Measurements from ENCODE around the gene GRAMD1B. TPM values are rescaled to one million over a fixed set of nuclear protein-coding genes. Genes with fewer than 3 reads are reported as not detected.

GRAMD1B gene
- polyA plus RNA-seq, 3 donors: 3.2 to 13.9 (median 3.3) TPM

GRCh38 chr11:123449436-123449835 is 19.4 kb downstream of the GRAMD1B start:
- no peak overlapping the region for H3K4me3 ChIP-seq (replicated peaks in 1 of 3; ENCODE audit: low read depth in 2 of 3, low read length in 3 of 3)
- H3K27ac ChIP-seq (ENCODE audit: low read depth in 1 of 2, low read length in 2 of 2): no peak overlapping the region
- peaks cover 30% of the 10 kb centered on the region for H3K79me2 ChIP-seq (ENCODE audit: insufficient read depth, low read length)
- H3K36me3 ChIP-seq (replicated peaks in 1 of 2; ENCODE audit: control insufficient read depth in 1 of 2, insufficient read depth in 2 of 2, low read length in 2 of 2): peaks cover 7 to 22% of the 10 kb centered on the region in 2 donors
- H3K4me2 ChIP-seq (replicated peaks; ENCODE audit: extremely low read depth, low read length, poor library complexity, severe bottlenecking): no peak overlapping the region
- no peaks in the 10 kb centered on the region for H3K27me3 Mint-ChIP-seq (ENCODE audit: low read depth in 3 of 3)
- intact Hi-C loops (cut with micrococcal nuclease): no loop called here
- TF ChIP-seq CTCF (IDR thresholded peaks at IDR 0.05): no peak
- no peak overlapping the region for H3K27ac Mint-ChIP-seq
- H3K9me3 Mint-ChIP-seq: no peaks in the 10 kb centered on the region
- no peak overlapping the region for H3K4me3 Mint-ChIP-seq
- no peak overlapping the region for H3K9ac ChIP-seq (ENCODE audit: insufficient read depth, low read length, poor library complexity, severe bottlenecking)
- DNase-seq: no peak
- H3K27me3 ChIP-seq (ENCODE audit: control insufficient read depth in 2 of 2, insufficient read depth in 2 of 2, low read length in 2 of 2): no peaks in the 10 kb centered on the region
- H3K9me3 ChIP-seq (replicated peaks in 1 of 2; ENCODE audit: control insufficient read depth in 1 of 2, insufficient read depth in 1 of 2, low read length in 2 of 2): no peaks in the 10 kb centered on the region
- H3K36me3 Mint-ChIP-seq: peaks cover 35 to 45% of the 10 kb centered on the region in 2 donors
- no peaks in the 10 kb centered on the region for H4K20me1 ChIP-seq (ENCODE audit: insufficient read depth, low read length)
- peaks cover 47% of the 10 kb centered on the region for H3K4me1 Mint-ChIP-seq
- no peak overlapping the region for H2AFZ ChIP-seq (ENCODE audit: insufficient read depth, low read depth, low read length, poor library complexity, severe bottlenecking)
- H3K4me1 ChIP-seq (ENCODE audit: control insufficient read depth in 1 of 2, insufficient read depth in 2 of 2, low read length in 2 of 2): peaks cover 41 to 43% of the 10 kb centered on the region in 2 donors

GRCh38 chr11:123450623-123451022 is 20.6 kb downstream of the GRAMD1B start:
- peaks cover 7 to 21% of the 10 kb centered on the region in 2 donors for H3K36me3 ChIP-seq (replicated peaks in 1 of 2; ENCODE audit: control insufficient read depth in 1 of 2, insufficient read depth in 2 of 2, low read length in 2 of 2)
- no peaks in the 10 kb centered on the region for H4K20me1 ChIP-seq (ENCODE audit: insufficient read depth, low read length)
- Mint-ChIP-seq H3K27ac (peak overlapping the region in 1 of 7 donors; percentile 21), H3K9me3 (no peaks in the 10 kb centered on the region), H3K4me1 (peaks cover 49% of the 10 kb centered on the region), H3K36me3 (peaks cover 27 to 39% of the 10 kb centered on the region in 2 donors), H3K27me3 (ENCODE audit: low read depth in 3 of 3) (no peaks in the 10 kb centered on the region), H3K4me3 (no peak overlapping the region)
- H3K9me3 ChIP-seq (replicated peaks in 1 of 2; ENCODE audit: control insufficient read depth in 1 of 2, insufficient read depth in 1 of 2, low read length in 2 of 2): no peaks in the 10 kb centered on the region
- no peak overlapping the region for H3K4me2 ChIP-seq (replicated peaks; ENCODE audit: extremely low read depth, low read length, poor library complexity, severe bottlenecking)
- peaks cover 37% of the 10 kb centered on the region for H3K79me2 ChIP-seq (ENCODE audit: insufficient read depth, low read length)
- intact Hi-C loops (cut with micrococcal nuclease): loop anchor here in 1 of 2 donors (2.0 kb wide), 1 partner anchor 16 kb away; no protein-coding TSS in a partner anchor
- no peak overlapping the region for H3K27ac ChIP-seq (ENCODE audit: low read depth in 1 of 2, low read length in 2 of 2)
- H3K9ac ChIP-seq (ENCODE audit: insufficient read depth, low read length, poor library complexity, severe bottlenecking): no peak overlapping the region
- H2AFZ ChIP-seq (ENCODE audit: insufficient read depth, low read depth, low read length, poor library complexity, severe bottlenecking): no peak overlapping the region
- no peak overlapping the region for H3K4me3 ChIP-seq (replicated peaks in 1 of 3; ENCODE audit: low read depth in 2 of 3, low read length in 3 of 3)
- peaks cover 40 to 48% of the 10 kb centered on the region in 2 donors for H3K4me1 ChIP-seq (ENCODE audit: control insufficient read depth in 1 of 2, insufficient read depth in 2 of 2, low read length in 2 of 2)
- no peak for DNase-seq
- no peak for TF ChIP-seq CTCF (IDR thresholded peaks at IDR 0.05)
- no peaks in the 10 kb centered on the region for H3K27me3 ChIP-seq (ENCODE audit: control insufficient read depth in 2 of 2, insufficient read depth in 2 of 2, low read length in 2 of 2)
- 100% methylated on average over 3 of the region's 3 CpGs for WGBS (ENCODE audit: insufficient coverage)

Data from CD14-positive monocyte (primary cell).